GM08714 (cell line): Measurements from ENCODE around the gene ARHGEF39.

Experiments used
- H3K4me3 ChIP-seq: fragments of 200-500 bp; sonication (Bioruptor generic); 2 replicates; pipeline ENCODE4 v1.5.1; 2014; ENCODE audit warnings: mild to moderate bottlenecking, low read length, inconsistent platforms
- ZNF274 ChIP-seq: IDR thresholded peaks from 2 replicates; pipeline ENCODE4 v1.6.1; 2012; ENCODE audit warnings: mild to moderate bottlenecking, low read depth, low read length

Gene ARHGEF39

DNA sequence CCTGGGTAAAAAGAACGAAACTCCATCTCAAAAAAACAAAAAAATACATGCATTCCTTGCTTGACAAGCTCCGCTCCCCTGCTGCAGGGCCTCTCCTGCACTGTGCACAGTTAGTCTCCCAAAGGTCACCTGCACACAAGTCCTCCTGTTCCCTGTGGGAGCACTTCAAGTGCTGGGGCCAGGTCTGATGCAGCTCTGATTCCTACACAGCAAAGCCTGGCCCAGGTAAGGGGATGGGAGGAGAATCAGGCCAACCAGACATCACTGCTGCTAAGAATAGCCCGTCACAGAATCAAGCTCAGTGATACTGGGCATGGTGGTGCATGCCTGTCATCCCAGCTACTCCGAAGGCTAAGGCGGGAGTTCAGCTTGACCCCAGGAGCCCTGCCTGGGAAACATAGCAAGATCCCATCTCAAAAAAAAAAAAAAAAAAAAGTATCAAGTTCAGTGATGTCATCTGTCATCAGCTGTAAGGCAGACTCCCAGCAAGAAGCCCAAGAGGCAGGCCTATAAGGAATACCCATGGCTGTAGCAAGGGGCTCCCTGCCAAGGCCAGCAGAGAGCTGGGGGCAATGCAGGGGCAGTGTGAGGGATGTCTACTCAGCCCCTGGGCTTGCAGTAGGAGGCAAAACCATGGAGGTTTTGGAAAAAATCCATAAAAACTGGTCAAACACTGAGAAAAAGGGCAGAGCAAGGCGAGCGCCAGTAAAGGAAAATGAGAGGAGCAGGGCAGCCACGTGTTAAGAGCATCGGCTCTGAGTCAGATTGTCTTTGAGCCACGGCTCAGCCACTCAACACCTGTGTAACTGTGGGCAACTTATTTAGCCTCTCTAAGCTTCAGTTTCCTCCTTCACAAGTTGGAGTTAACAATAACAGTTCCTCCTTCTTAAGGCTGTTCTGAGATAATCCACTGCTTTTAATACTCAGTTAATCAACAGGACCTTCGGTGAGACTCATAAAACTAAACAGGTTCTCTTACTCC, 21.5 kb upstream of the ARHGEF39 start:
- H3K4me3 ChIP-seq = no peak overlapping the region
- no peak for TF ChIP-seq ZNF274

DNA sequence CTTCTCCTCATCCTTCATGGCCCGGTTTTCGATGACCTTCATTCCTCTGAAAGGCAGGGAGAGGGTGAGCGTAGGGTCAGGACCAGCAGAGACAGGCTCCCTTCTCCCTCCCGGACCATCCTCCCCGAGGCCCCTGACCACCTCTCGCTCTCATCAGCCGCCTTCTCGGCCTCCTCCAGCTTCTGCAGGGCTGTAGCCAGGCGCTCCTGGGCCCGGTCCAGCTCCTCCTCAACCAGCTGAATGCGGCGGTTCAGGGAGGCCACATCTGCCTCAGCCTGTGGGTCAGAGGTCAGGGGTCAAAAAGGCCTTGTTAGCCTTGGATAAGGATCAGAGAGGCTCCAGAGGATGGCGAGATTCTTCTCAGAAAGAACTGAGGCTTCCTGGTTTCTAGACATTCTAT, 20.5 kb upstream of the ARHGEF39 start:
- TF ChIP-seq ZNF274 = no peak

DNA sequence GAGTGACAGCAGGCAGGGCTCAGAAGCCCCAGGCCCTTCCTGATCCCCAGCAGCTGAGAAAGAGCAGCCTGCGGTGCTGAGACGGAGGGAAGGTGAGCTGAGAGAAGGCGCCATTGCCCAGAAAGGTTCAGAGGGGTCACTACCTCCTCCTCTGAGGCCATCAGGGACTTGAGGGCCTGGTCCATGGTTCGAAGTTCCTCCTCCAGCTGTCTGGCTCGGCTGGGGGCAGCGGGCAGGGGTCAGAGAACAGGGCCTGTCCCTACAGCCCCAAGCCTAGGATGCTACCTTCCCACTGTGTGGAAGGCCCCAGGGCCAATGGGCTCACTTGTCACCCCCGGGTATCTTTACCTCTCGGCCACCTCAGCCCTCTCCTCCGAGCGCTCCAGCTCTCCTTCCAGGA, 19.9 kb upstream of the ARHGEF39 start:
- no peak overlapping the region for H3K4me3 ChIP-seq
- TF ChIP-seq ZNF274 = no peak

More for the DNA sequence above, 20.5 kb upstream of the ARHGEF39 start:
- H3K4me3 ChIP-seq = no peak overlapping the region

DNA sequence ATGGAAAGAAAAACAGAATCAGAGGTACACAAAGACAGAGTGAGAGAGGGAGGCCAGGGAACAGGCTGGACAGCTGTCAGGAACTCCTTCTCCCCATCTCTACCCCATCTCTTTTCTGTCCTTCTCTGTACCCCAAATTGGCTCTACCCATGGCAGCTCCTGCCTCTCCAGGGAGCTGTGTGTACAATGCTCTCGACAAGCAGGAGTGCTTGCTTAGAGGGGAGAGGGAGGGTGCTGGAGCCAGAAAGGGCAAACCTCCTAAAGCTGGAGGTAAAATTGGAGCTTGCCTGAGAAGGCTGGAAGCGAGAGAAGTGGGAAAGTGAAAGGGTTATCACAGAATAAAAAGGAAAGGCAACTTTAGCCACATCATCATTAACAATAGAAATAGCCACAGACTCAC, 18.3 kb upstream of the ARHGEF39 start:
- no peak for TF ChIP-seq ZNF274
- H3K4me3 ChIP-seq = no peak overlapping the region

DNA sequence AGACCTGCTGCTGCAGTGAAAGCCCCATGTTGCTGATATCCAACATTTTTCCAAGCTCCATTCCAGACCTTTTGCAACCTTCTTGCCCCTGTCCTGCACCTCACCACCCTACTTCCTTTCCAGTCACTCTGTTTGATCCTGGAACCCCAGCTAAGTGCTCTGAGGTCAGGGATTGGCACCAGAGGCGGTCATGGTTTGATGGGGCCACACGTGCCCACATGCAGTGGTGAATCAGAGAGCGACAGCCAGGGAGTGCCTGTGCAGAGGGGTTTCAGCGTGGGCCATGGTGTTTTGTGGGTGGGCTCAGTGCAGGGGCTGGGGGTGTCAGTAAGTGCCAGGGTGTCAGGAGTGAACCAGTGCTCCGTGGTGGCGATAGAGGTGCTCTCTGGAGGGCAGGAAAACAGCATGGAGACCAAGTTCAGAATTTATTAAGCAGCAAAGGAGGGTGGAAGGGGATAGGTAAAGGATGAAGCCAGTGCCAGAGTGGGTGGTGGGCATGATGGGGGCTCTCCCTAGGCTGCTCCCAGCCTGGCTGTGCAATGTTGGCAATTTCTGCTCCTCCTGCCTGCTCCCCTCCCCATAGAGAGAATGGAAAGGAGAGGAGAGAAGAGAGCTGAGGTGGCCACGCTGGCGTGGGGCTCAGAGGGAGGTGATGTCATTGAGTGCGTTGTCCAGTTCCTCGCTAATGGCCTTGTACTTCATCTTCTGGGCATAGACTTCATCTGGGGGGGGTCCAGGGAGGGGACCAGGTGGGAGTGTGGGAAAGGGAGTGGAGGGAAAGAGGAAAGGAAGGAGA, 17.7 kb upstream of the ARHGEF39 start:
- no peak for TF ChIP-seq ZNF274

DNA sequence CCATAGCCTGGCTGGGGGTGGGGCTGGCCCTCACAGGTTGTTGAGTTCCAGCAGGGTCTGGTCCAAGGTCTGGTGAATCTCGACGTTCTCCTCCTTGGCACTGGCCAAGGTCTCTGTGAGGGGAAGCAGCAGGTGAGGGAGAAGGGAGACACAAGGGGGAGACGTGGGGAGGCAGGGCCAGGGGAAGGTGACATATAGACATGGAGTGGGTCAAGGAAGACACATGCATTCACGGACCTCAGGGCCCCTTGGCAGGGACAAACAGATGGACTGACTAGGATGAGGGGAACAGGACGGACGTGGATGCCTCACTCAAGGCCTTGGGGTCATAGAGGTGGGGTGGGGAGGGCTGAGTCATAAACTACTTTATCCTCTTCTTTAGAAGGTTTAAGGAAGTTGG, 17.1 kb upstream of the ARHGEF39 start:
- H3K4me3 ChIP-seq = no peak overlapping the region
- TF ChIP-seq ZNF274 = no peak

More for the DNA sequence above, 17.7 kb upstream of the ARHGEF39 start:
- no peak overlapping the region for H3K4me3 ChIP-seq

DNA sequence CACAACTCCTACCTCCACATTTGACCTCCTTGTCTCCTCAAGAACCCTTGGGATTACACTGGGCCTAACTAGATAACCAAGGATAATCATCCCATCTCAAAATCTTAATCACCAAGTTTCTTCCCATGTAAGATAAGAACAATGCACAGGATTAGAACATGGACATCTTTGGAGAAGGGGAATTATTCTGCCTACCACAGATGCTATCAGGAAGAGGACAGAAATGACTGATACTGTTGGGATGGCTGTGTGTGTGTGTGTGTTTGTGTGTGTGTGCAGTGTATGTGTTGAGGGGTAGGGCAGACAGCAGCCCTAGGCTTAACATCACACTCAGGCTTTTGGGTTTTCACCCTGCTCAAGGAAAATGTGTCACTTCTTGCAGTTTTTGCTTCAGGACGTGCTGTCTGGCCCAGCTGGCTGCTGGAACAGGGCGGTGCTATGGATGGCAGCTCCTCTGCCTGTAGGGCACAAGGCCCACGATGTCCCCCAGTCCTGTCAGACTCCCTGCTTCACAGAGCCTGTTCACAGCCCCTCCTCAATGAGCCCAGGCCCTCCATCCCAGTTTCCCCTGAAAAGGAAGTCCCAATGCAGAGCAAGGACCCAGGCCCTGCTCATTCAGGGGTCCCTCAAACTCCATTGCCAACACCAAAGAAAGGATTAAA, 16.5 kb upstream of the ARHGEF39 start:
- TF ChIP-seq ZNF274 = no peak
- no peak overlapping the region for H3K4me3 ChIP-seq

DNA sequence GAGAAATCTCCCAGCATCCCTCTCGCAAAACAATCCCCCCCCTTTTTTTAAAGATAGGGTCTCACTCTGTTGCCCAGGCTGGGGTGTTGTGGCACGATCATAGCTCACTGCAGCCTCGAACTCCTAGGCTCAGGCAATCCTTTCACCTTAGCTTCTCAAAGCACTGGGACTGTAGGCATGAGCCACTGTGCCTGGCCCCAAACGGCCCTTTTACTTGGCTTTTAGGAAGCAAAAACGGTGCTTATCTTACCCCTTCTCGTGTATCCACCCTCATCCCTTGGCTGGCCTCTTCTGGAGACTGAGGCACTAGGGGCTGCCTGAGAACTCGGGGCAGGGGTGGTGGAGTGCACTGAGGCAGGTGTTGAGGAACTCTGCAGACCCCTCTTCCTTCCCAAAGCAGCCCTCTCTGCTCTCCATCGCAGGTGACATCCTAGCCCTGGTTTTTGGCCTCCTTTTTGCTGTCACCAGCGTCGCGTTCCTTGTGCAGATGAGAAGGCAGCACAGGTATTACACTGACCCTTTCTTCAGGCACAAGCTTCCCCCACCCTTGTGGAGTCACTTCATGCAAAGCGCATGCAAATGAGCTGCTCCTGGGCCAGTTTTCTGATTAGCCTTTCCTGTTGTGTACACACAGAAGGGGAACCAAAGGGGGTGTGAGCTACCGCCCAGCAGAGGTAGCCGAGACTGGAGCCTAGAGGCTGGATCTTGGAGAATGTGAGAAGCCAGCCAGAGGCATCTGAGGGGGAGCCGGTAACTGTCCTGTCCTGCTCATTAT, 15.5 kb upstream of the ARHGEF39 start:
- TF ChIP-seq ZNF274 = no peak
- H3K4me3 ChIP-seq = no peak overlapping the region

DNA sequence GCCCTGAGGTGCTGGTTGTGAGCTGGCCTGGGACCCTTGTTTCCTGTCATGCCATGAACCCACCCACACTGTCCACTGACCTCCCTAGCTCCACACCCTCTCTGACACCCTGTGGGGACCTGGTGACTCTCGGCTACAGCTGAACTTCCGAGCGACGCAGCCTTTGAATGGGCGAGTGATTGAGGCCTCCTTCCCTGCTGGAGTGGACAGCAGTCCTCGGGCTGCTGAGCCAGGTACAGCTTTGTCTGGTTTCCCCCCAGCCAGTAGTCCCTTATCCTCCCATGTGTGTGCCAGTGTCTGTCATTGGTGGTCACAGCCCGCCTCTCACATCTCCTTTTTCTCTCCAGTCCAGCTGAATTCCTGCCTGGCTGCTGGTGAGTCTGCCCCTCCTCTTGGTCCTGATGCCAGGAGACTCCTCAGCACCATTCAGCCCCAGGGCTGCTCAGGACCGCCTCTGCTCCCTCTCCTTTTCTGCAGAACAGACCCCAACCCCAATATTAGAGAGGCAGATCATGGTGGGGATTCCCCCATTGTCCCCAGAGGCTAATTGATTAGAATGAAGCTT, 14.9 kb upstream of the ARHGEF39 start:
- H3K4me3 ChIP-seq = no peak overlapping the region
- no peak for TF ChIP-seq ZNF274

DNA sequence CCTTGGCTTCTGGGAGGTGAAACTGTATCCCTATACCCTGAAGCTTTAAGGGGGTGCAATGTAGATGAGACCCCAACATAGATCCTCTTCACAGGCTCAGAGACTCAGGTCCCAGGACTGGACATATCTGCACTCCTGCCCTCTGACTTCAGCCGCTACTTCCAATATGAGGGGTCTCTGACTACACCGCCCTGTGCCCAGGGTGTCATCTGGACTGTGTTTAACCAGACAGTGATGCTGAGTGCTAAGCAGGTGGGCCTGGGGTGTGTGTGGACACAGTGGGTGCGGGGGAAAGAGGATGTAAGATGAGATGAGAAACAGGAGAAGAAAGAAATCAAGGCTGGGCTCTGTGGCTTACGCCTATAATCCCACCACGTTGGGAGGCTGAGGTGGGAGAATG, 14.1 kb upstream of the ARHGEF39 start:
- H3K4me3 ChIP-seq = no peak overlapping the region
- TF ChIP-seq ZNF274 = no peak

DNA sequence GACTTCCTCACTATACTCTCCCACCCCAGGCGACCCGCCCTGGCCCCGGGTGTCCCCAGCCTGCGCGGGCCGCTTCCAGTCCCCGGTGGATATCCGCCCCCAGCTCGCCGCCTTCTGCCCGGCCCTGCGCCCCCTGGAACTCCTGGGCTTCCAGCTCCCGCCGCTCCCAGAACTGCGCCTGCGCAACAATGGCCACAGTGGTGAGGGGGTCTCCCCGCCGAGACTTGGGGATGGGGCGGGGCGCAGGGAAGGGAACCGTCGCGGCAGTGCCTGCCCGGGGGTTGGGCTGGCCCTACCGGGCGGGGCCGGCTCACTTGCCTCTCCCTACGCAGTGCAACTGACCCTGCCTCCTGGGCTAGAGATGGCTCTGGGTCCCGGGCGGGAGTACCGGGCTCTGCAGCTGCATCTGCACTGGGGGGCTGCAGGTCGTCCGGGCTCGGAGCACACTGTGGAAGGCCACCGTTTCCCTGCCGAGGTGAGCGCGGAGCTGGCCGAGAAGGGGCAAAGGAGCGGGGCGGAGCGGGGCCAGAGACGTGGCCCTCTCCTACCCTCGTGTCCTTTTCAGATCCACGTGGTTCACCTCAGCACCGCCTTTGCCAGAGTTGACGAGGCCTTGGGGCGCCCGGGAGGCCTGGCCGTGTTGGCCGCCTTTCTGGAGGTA, 10.9 kb upstream of the ARHGEF39 start:
- no peak for TF ChIP-seq ZNF274
- peak overlapping the region; percentile 4; the same call in 1 of the 2 replicates for H3K4me3 ChIP-seq

DNA sequence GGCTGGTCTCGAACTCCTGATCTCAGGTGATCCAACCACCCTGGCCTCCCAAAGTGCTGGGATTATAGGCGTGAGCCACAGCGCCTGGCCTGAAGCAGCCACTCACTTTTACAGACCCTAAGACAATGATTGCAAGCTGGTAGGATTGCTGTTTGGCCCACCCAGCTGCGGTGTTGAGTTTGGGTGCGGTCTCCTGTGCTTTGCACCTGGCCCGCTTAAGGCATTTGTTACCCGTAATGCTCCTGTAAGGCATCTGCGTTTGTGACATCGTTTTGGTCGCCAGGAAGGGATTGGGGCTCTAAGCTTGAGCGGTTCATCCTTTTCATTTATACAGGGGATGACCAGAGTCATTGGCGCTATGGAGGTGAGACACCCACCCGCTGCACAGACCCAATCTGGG, 10.2 kb upstream of the ARHGEF39 start:
- H3K4me3 ChIP-seq = no peak overlapping the region; the same call in 1 of the 2 replicates
- no peak for TF ChIP-seq ZNF274

DNA sequence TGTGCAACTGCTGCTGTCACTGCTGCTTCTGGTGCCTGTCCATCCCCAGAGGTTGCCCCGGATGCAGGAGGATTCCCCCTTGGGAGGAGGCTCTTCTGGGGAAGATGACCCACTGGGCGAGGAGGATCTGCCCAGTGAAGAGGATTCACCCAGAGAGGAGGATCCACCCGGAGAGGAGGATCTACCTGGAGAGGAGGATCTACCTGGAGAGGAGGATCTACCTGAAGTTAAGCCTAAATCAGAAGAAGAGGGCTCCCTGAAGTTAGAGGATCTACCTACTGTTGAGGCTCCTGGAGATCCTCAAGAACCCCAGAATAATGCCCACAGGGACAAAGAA, 9.0 kb upstream of the ARHGEF39 start:
- no peak for TF ChIP-seq ZNF274
- no peak overlapping the region for H3K4me3 ChIP-seq
